Measurements from ENCODE around the gene ARHGAP22.

ARHGAP22 gene

DNA sequence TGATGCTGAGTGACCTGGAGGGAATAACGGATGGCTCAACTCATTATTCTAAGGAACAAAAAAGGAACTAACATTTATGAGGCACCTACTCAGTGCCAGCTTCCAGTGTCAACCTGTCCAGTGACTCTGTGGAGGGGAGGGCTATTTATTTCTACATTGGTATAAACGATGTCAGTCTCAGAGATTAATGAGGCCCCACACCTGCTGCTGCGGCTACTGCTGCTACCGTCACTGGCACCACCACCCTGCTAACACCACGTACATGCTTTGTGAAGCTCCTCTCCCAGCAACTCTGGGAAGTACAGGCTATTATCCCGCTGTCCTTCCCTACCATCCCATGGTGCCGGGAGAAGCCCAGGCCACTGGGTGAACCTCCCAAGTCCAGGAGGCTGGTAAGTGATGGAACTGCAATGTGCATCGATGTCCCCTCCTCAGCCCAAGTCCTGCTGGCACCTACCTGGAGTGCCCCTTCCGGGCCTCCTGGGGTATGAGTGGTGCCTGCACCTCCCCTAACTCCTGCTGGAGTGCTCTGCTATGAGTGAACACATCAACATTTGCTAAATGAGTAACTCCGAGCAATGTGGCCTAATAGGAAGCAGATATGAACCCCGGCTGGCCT is 101.5 kb downstream of the ARHGAP22 start:
- TF ChIP-seq TAF1 (IDR thresholded peaks at IDR 0.05; ENCODE audit: borderline replicate concordance, insufficient read depth, low read length) (no peak), FOXP2 (optimal IDR thresholded peaks at IDR 0.05; ENCODE audit: borderline replicate concordance, extremely low read depth, extremely low read length, insufficient read depth) (no peak), POLR2AphosphoS5 (IDR thresholded peaks at IDR 0.05; ENCODE audit: low read depth, low read length) (no peak), REST (IDR thresholded peaks at IDR 0.05; ENCODE audit: insufficient read depth in 1 of 2, low read depth in 2 of 2, low read length in 2 of 2) (no peak), SIN3A (IDR thresholded peaks at IDR 0.05; ENCODE audit: borderline replicate concordance, insufficient read depth, low read length) (no peak)

- no peak for TF ChIP-seq TAF1 (IDR thresholded peaks at IDR 0.05; ENCODE audit: borderline replicate concordance, insufficient read depth, low read length)
- TF ChIP-seq FOXP2 (optimal IDR thresholded peaks at IDR 0.05; ENCODE audit: borderline replicate concordance, extremely low read depth, extremely low read length, insufficient read depth), result no peak
- no peak for TF ChIP-seq POLR2AphosphoS5 (IDR thresholded peaks at IDR 0.05; ENCODE audit: low read depth, low read length)
- no peak for TF ChIP-seq REST (IDR thresholded peaks at IDR 0.05; ENCODE audit: insufficient read depth in 1 of 2, low read depth in 2 of 2, low read length in 2 of 2)
- no peak for TF ChIP-seq SIN3A (IDR thresholded peaks at IDR 0.05; ENCODE audit: borderline replicate concordance, insufficient read depth, low read length)
Observed at GRCh38 chr10:48502791-48503190, 102.1 kb downstream of the ARHGAP22 start.

- no peak for TF ChIP-seq SIN3A (IDR thresholded peaks at IDR 0.05; ENCODE audit: borderline replicate concordance, insufficient read depth, low read length)
- TF ChIP-seq REST (IDR thresholded peaks at IDR 0.05; ENCODE audit: insufficient read depth in 1 of 2, low read depth in 2 of 2, low read length in 2 of 2), result no peak
- TF ChIP-seq TAF1 (IDR thresholded peaks at IDR 0.05; ENCODE audit: borderline replicate concordance, insufficient read depth, low read length), result no peak
- no peak for TF ChIP-seq POLR2AphosphoS5 (IDR thresholded peaks at IDR 0.05; ENCODE audit: low read depth, low read length)
- TF ChIP-seq FOXP2 (optimal IDR thresholded peaks at IDR 0.05; ENCODE audit: borderline replicate concordance, extremely low read depth, extremely low read length, insufficient read depth), result no peak
Observed at GRCh38 chr10:48501787-48502771, 102.8 kb downstream of the ARHGAP22 start.

DNA sequence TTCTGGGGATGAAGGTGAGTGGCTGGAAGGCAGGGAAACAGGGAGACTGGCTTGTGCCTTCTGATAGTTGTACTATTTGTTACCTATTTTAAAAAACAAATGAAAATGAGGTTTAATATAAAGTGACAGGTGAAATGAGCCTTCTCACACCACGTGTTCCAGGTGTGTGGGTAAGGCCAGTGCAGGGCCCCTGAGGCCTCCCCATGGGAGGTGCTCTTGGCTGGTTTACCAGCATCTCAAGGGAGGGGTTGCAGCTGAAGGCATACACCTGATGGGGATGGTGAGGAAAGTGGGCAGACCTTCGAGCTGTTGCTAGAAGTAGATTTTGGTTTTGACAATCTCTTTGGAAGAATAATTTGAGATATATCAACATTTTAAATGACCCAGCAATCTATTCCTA is 103.6 kb downstream of the ARHGAP22 start:
- no peak for TF ChIP-seq POLR2AphosphoS5 (IDR thresholded peaks at IDR 0.05; ENCODE audit: low read depth, low read length)
- TF ChIP-seq SIN3A (IDR thresholded peaks at IDR 0.05; ENCODE audit: borderline replicate concordance, insufficient read depth, low read length), result no peak
- no peak for TF ChIP-seq REST (IDR thresholded peaks at IDR 0.05; ENCODE audit: insufficient read depth in 1 of 2, low read depth in 2 of 2, low read length in 2 of 2)
- no peak for TF ChIP-seq FOXP2 (optimal IDR thresholded peaks at IDR 0.05; ENCODE audit: borderline replicate concordance, extremely low read depth, extremely low read length, insufficient read depth)
- no peak for TF ChIP-seq TAF1 (IDR thresholded peaks at IDR 0.05; ENCODE audit: borderline replicate concordance, insufficient read depth, low read length)

All from PFSK-1 (cell line).